H1 (cell line): ENCODE results near the gene EML1. TPM values are rescaled to one million over a fixed set of nuclear protein-coding genes. Genes with fewer than 3 reads are reported as not detected.

Experiments
- CTCF ChIA-PET: fragments of 300-600 bp; sonication (Branson Sonifier 250); formaldehyde crosslinking; loops from one replicate; lab custom pipeline; 2021; ENCODE audit not compliant: partially characterized antibody; lab: Charles Lee
- POLR2A ChIA-PET: fragments of 300-600 bp; sonication (Branson Sonifier 250); formaldehyde crosslinking; loops from one replicate; lab custom pipeline; 2021; ENCODE audit warnings: inconsistent platforms; ENCODE audit not compliant: partially characterized antibody; lab: Charles Lee
- DNase-seq, 2 experiments: peaks; one replicate each; pipeline versions ENCODE4 v3.0.0 to v3.0.0-alpha.2; 2010 to 2022; ENCODE audit warnings: low spot score in 2 of 2, low read depth in 1 of 2, mixed read lengths in 1 of 2
- FAIRE-seq: peaks from 2 replicates; lab custom pipeline; 2011; peaks lifted over from hg19 to GRCh38; lab: Jason Lieb, UNC
- H2AFZ ChIP-seq: 2 replicates; pipeline ENCODE4 v1.8.1; 2012; ENCODE audit warnings: low read length, inconsistent platforms
- H2AK5ac ChIP-seq: 2 replicates; pipeline ENCODE4 v1.6.1; 2013; ENCODE audit warnings: low read depth, low read length
- H2BK120ac ChIP-seq: replicated peaks from 2 replicates; pipeline ENCODE3; 2013; ENCODE audit warnings: low read depth, low read length, inconsistent platforms
- H2BK12ac ChIP-seq: 2 replicates; pipeline ENCODE4 v1.6.1; 2013; ENCODE audit warnings: low read depth, low read length
- H2BK15ac ChIP-seq: 2 replicates; pipeline ENCODE4 v1.6.1; 2013; ENCODE audit warnings: low read length
- H2BK20ac ChIP-seq: 2 replicates; pipeline ENCODE4 v1.6.1; 2013; ENCODE audit warnings: low read length
- H2BK5ac ChIP-seq: 2 replicates; pipeline ENCODE4 v1.6.1; 2013; ENCODE audit warnings: low read depth, low read length
- H3K14ac ChIP-seq: 2 replicates; pipeline ENCODE4 v1.6.1; 2013; ENCODE audit warnings: inconsistent platforms; ENCODE audit not compliant: insufficient read length
- H3K18ac ChIP-seq: 2 replicates; pipeline ENCODE4 v1.6.1; 2013; ENCODE audit warnings: low read length; ENCODE audit errors: extremely low read depth
- H3K23ac ChIP-seq: 2 replicates; pipeline ENCODE4 v1.6.1; 2013; ENCODE audit warnings: inconsistent platforms; ENCODE audit not compliant: insufficient read length
- H3K23me2 ChIP-seq: 2 replicates; pipeline ENCODE4 v1.6.1; 2013; ENCODE audit warnings: low read depth, low read length
- H3K27ac ChIP-seq: 2 replicates; pipeline ENCODE4 v1.6.1; 2011; ENCODE audit warnings: low read depth, low read length, inconsistent platforms
- H3K27me3 ChIP-seq, 4 experiments: replicated peaks in 1 of 4; 1 replicate in 1 of 4; 2 replicates in 3 of 4; pipeline versions ENCODE4 v1.6.1 to v1.8.1; 2011 to 2013; ENCODE audit warnings: low read length in 3 of 4, mild to moderate bottlenecking in 3 of 4, inconsistent platforms in 2 of 4, mixed read lengths in 2 of 4, moderate library complexity in 1 of 4; ENCODE audit not compliant: control insufficient read depth in 3 of 4, insufficient read depth in 3 of 4; ENCODE audit errors: extremely low read depth in 1 of 4
- H3K36me3 ChIP-seq, 4 experiments: 2 replicates each; pipeline versions ENCODE4 v1.6.1 to v1.8.1; 2011 to 2013; ENCODE audit warnings: mild to moderate bottlenecking in 4 of 4, low read length in 3 of 4, moderate library complexity in 2 of 4, control low read depth in 1 of 4, inconsistent platforms in 1 of 4; ENCODE audit not compliant: insufficient read depth in 4 of 4, control insufficient read depth in 2 of 4
- H3K4ac ChIP-seq: replicated peaks from 2 replicates; pipeline ENCODE3; 2013; ENCODE audit warnings: low read length, low read depth, mixed read lengths, inconsistent platforms; ENCODE audit not compliant: insufficient read length
- H3K4me1 ChIP-seq, 4 experiments: replicated peaks in 1 of 4; 1 replicate in 1 of 4; 2 replicates in 3 of 4; pipeline versions ENCODE4 v1.6.1 to v1.8.1; 2011 to 2013; ENCODE audit warnings: low read length in 3 of 4, inconsistent platforms in 2 of 4, mixed read lengths in 1 of 4; ENCODE audit not compliant: insufficient read depth in 4 of 4, control insufficient read depth in 3 of 4
- H3K4me2 ChIP-seq, 2 experiments: 2 replicates each; pipeline versions ENCODE4 v1.6.1 to v1.8.1; 2011 to 2013; ENCODE audit warnings: low read depth in 2 of 2, low read length in 2 of 2, control low read depth in 1 of 2, inconsistent platforms in 1 of 2, mild to moderate bottlenecking in 1 of 2; ENCODE audit not compliant: insufficient read depth in 1 of 2
- H3K4me3 ChIP-seq, 4 experiments: fragments of 200-600, 300-600 bp in 1 of 4; sonication (generic), shearing (Covaris generic), sonication (Bioruptor Twin) in 1 of 4; 2 replicates each; pipeline versions ENCODE4 v1.5.1 to v1.8.1; 2011 to 2016; ENCODE audit warnings: low read length in 4 of 4, low read depth in 3 of 4, control low read depth in 2 of 4, inconsistent platforms in 2 of 4, mild to moderate bottlenecking in 2 of 4, mixed read lengths in 1 of 4, moderate library complexity in 1 of 4; ENCODE audit not compliant: insufficient read depth in 2 of 4; ENCODE audit errors: extremely low read depth in 1 of 4
- H3K56ac ChIP-seq: replicated peaks from 2 replicates; pipeline ENCODE3; 2013; ENCODE audit warnings: low read depth, mild to moderate bottlenecking, mixed read lengths, low read length, inconsistent platforms; ENCODE audit not compliant: insufficient read length
- H3K79me1 ChIP-seq: 2 replicates; pipeline ENCODE4 v1.6.1; 2013; ENCODE audit warnings: low read depth, low read length, control low read depth
- H3K79me2 ChIP-seq, 2 experiments: 2 replicates each; pipeline versions ENCODE4 v1.6.1 to v1.8.1; 2012 to 2013; ENCODE audit warnings: low read length in 2 of 2, mild to moderate bottlenecking in 2 of 2, inconsistent platforms in 1 of 2; ENCODE audit not compliant: insufficient read depth in 2 of 2, control insufficient read depth in 1 of 2
- H3K9ac ChIP-seq, 4 experiments: replicated peaks in 1 of 4; 1 replicate in 1 of 4; 2 replicates in 3 of 4; pipeline versions ENCODE4 v1.6.1 to v1.8.1; 2011 to 2013; ENCODE audit warnings: low read depth in 3 of 4, low read length in 3 of 4, control low read depth in 2 of 4, mild to moderate bottlenecking in 2 of 4, moderate library complexity in 2 of 4, inconsistent platforms in 1 of 4; ENCODE audit errors: extremely low read depth in 1 of 4
- H3K9me3 ChIP-seq, 2 experiments: 2 replicates each; pipeline versions ENCODE4 v1.6.1 to v1.8.1; 2012 to 2013; ENCODE audit warnings: mild to moderate bottlenecking in 2 of 2, moderate library complexity in 2 of 2, control low read depth in 1 of 2, inconsistent platforms in 1 of 2, low read depth in 1 of 2, low read length in 1 of 2, mixed read lengths in 1 of 2; ENCODE audit not compliant: insufficient read depth in 2 of 2
- H4K20me1 ChIP-seq, 2 experiments: replicated peaks in 1 of 2; 2 replicates each; pipeline versions ENCODE3 to v1.8.1; 2011 to 2013; ENCODE audit warnings: inconsistent platforms in 2 of 2, low read length in 2 of 2, mild to moderate bottlenecking in 1 of 2; ENCODE audit not compliant: insufficient read depth in 2 of 2, control insufficient read depth in 1 of 2
- H4K5ac ChIP-seq: 2 replicates; pipeline ENCODE4 v1.6.1; 2013; ENCODE audit warnings: low read length, low read depth, mixed read lengths, inconsistent platforms; ENCODE audit not compliant: insufficient read length
- H4K8ac ChIP-seq: 2 replicates; pipeline ENCODE4 v1.8.0; 2013; ENCODE audit warnings: mild to moderate bottlenecking, moderate library complexity, low read length, inconsistent platforms; ENCODE audit not compliant: insufficient read depth; ENCODE audit errors: extremely low read depth
- H4K91ac ChIP-seq: replicated peaks from 2 replicates; pipeline ENCODE3; 2013; ENCODE audit warnings: low read length, mixed read lengths, inconsistent platforms; ENCODE audit not compliant: insufficient read length
- NANOG ChIP-seq: IDR thresholded peaks from 2 replicates; pipeline ENCODE4 v1.6.1; 2011; ENCODE audit warnings: low read length, low read depth, mild to moderate bottlenecking, inconsistent platforms; ENCODE audit not compliant: insufficient read depth, poor library complexity, severe bottlenecking
- WGBS, 2 experiments: shearing (Covaris generic) in 1 of 2; methylation state at CpG; one replicate each; pipeline versions ENCODE4 v1.1.6 to v1.1.7; 2013 to 2015; ENCODE audit warnings: low lambda C conversion rate in 2 of 2, mixed read lengths in 2 of 2, inconsistent platforms in 1 of 2, low coverage in 1 of 2, missing lambda C conversion rate in 1 of 2; ENCODE audit not compliant: insufficient replicate concordance in 2 of 2, insufficient coverage in 1 of 2, insufficient read length in 1 of 2; ENCODE audit errors: extremely low coverage in 1 of 2, missing lambda C conversion rate in 1 of 2; 5-methylcytosine and 5-hydroxymethylcytosine counted together
- polyA plus RNA-seq, 7 experiments: library from polyadenylated mRNA; depleted of rRNA in 3 of 7; stranded (reverse) in 5 of 7; unstranded in 2 of 7; fragments of >200 nt in 5 of 7; fragments of 200-250 nt in 2 of 7; gene quantifications; 1 replicate in 5 of 7; 2 replicates in 1 of 7; 4 replicates in 1 of 7; pipeline versions ENCODE4 v1.2.1 to v1.2.3, GENCODE V29; 2011 to 2013; ENCODE audit warnings: missing spikeins in 2 of 7, mixed read lengths in 2 of 7
- total RNA-seq: library from RNA; stranded (reverse); fragmentation: NEBNext Ultra II Directional; extraction: Animal tissue kit (Norgen Biotek cat#: 25700); gene quantifications from 2 replicates; pipeline ENCODE4 v1.2.1, GENCODE V29; 2021

Gene EML1
- total and polyA plus RNA-seq, 2 of the 8 experiments (the other 6 are each of a cell fraction or from before 2014, with no cell fraction given): 11.1 to 24.7 TPM

DNA sequence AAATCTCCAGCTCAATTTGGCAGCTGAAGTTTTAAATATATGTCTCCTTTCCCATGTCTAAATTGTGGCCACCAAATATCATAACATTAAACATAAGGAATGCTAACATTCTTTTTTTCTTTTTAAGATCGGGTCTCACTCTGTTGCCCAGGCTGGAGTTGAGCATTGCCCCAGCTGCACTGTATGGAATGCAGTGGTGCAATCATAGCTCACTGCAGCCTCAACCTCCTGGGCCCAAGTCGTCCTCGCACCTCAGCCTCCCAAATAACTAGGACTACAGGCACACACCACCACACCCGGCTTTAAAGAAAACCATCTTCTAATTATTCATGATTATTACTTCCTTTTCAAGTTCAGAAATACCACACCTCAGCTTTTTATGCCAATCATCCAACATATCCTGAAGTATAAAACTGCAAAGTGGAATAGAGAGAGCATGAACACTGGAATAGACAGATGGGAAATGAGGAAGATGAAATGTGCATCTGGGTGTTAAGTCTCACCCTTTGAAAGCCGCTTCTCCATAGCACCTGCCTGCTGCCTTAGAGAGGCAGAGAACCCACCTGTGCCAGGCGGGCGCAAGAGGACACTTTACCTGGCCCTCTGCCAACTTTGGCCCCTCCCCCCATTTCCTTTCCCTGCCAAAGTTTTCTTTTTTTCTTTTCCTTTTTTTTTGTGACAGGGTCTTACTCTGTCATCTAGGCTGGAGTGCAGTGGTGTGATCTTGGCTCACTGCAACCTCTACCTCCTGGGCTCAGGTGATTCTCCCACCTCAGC is 2.8 kb upstream of the EML1 start:
- H4K8ac ChIP-seq: no peak overlapping the region
- H3K79me1 ChIP-seq: no peaks in the 10 kb centered on the region
- H2BK15ac ChIP-seq: no peak overlapping the region
- no peak overlapping the region for H3K14ac ChIP-seq
- no peak overlapping the region for H3K9ac ChIP-seq
- no peak overlapping the region for H4K91ac ChIP-seq
- ChIA-PET POLR2A (no interaction called here), CTCF (interaction anchor here (0.6 to 2.6 kb wide), 8 partner anchors 10 to 110 kb away, joined by 3 to 11 read pairs (median 4); no protein-coding TSS in a partner anchor)
- no peak overlapping the region for H2BK20ac ChIP-seq
- peaks cover 0 to 8% (median 0%) of the 10 kb centered on the region in 4 experiments; a peak in 3 of 7 replicates for H3K27me3 ChIP-seq
- H4K5ac ChIP-seq: no peak overlapping the region
- no peak overlapping the region for H2BK12ac ChIP-seq
- no peaks in the 10 kb centered on the region for H3K36me3 ChIP-seq
- H3K9me3 ChIP-seq: no peaks in the 10 kb centered on the region
- H3K56ac ChIP-seq: no peak overlapping the region
- no peak overlapping the region for H2AFZ ChIP-seq
- H3K23ac ChIP-seq: no peak overlapping the region
- no peak overlapping the region for H3K27ac ChIP-seq
- peaks cover 4% of the 10 kb centered on the region; the same call in 1 of the 2 replicates for H3K23me2 ChIP-seq
- no peak overlapping the region for H3K4me3 ChIP-seq
- H3K79me2 ChIP-seq: peaks cover 0 to 12% of the 10 kb centered on the region in 2 experiments; a peak in 3 of 4 replicates
- H3K4me1 ChIP-seq: peaks cover 0 to 8% (median 2%) of the 10 kb centered on the region in 4 experiments; a peak in 4 of 7 replicates
- no peak for DNase-seq
- H3K18ac ChIP-seq: no peak overlapping the region
- TF ChIP-seq NANOG: no peak
- H4K20me1 ChIP-seq: no peaks in the 10 kb centered on the region
- FAIRE-seq: no peak
- H2BK5ac ChIP-seq: no peak overlapping the region
- H3K4ac ChIP-seq: no peak overlapping the region
- H2AK5ac ChIP-seq: no peak overlapping the region
- no peak overlapping the region for H2BK120ac ChIP-seq
- WGBS, 2 experiments: 92% methylated on average over 7 of the region's 7 CpGs; no CpG with 5 or more reads in 1 of the 2 experiments
- no peak overlapping the region for H3K4me2 ChIP-seq
